HCT116 (cell line): Measurements from ENCODE around the gene BEND3. TPM values are rescaled to one million over a fixed set of nuclear protein-coding genes. Genes with fewer than 3 reads are reported as not detected.
A peak's percentile ranks its signal among the peaks of the same experiment; 100 is the strongest.

ENCODE experiments used
- CEBPB ChIP-seq: IDR thresholded peaks from 2 replicates; pipeline ENCODE4 v1.6.1; 2012; ENCODE audit warnings: low read depth
- ELF1 ChIP-seq: IDR thresholded peaks from 2 replicates; pipeline ENCODE4 v1.6.1; 2012; ENCODE audit warnings: low read depth, borderline replicate concordance
- JUND ChIP-seq: IDR thresholded peaks from 2 replicates; pipeline ENCODE4 v1.6.1; 2012
- POLR2AphosphoS5 ChIP-seq: IDR thresholded peaks from 2 replicates; pipeline ENCODE4 v1.6.1; 2011; ENCODE audit warnings: mild to moderate bottlenecking, low read depth, low read length, moderate library complexity
- SRF ChIP-seq: IDR thresholded peaks from 2 replicates; pipeline ENCODE4 v1.6.1; 2012; ENCODE audit warnings: low read depth
- YY1 ChIP-seq: IDR thresholded peaks from 2 replicates; pipeline ENCODE4 v1.6.1; 2011; ENCODE audit warnings: low read length, low read depth, moderate library complexity, mild to moderate bottlenecking; ENCODE audit not compliant: insufficient replicate concordance; ENCODE audit errors: extremely low read depth
- ZBTB33 ChIP-seq: IDR thresholded peaks from 2 replicates; pipeline ENCODE4 v1.6.1; 2011; ENCODE audit warnings: mild to moderate bottlenecking, low read length, moderate library complexity; ENCODE audit not compliant: insufficient replicate concordance; ENCODE audit errors: extremely low read depth
- total RNA-seq: library from RNA; stranded (reverse); gene quantifications from one replicate; pipeline ENCODE4 v1.2.1, GENCODE V29; 2021; ENCODE audit not compliant: unreplicated experiment
- TF ChIP-seq, protein P1 (sequence below): IDR thresholded peaks from 2 replicates; pipeline ENCODE4 v1.6.1; 2012; ENCODE audit warnings: low read depth
- TF ChIP-seq, protein P2 (sequence below): IDR thresholded peaks from 2 replicates; pipeline ENCODE4 v1.6.1; 2012

Gene BEND3
- total RNA-seq, 1 experiment from 2014 or later, result 6.3 TPM

DNA sequence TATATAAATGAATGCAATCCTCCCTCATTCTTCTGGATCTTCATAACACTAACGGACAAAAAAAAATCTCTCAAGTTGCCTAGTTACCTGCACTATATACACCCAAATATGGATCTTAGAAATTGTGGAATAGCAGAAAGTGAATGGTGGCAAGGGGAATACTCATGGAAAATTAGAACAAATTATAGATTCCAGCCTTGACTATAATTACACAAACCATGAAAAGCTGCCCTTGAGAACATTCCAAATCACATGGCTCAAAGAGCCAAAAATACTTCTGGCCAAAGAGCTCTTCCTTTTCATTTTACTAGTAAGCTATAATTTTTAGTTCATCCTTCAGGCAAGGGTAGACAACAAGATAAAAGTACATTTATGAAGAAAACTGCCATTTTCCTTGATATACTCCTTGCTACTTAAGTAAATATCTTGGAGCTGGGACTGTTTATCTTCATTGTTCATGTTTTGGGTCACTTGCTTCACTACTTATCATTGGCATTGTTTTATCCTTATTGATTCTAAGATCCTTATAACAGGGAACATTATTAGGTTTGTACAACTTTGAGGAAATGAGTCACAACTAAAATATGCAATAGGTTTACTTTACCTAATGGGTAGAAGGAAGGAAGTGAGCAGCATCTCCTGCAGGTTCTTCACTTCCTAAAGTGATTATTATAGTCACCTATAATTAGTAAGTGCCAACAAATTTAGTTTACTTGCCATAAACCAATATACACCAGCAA lies 93.7 kb downstream of the BEND3 start (continued):
- TF ChIP-seq, protein P1, sequence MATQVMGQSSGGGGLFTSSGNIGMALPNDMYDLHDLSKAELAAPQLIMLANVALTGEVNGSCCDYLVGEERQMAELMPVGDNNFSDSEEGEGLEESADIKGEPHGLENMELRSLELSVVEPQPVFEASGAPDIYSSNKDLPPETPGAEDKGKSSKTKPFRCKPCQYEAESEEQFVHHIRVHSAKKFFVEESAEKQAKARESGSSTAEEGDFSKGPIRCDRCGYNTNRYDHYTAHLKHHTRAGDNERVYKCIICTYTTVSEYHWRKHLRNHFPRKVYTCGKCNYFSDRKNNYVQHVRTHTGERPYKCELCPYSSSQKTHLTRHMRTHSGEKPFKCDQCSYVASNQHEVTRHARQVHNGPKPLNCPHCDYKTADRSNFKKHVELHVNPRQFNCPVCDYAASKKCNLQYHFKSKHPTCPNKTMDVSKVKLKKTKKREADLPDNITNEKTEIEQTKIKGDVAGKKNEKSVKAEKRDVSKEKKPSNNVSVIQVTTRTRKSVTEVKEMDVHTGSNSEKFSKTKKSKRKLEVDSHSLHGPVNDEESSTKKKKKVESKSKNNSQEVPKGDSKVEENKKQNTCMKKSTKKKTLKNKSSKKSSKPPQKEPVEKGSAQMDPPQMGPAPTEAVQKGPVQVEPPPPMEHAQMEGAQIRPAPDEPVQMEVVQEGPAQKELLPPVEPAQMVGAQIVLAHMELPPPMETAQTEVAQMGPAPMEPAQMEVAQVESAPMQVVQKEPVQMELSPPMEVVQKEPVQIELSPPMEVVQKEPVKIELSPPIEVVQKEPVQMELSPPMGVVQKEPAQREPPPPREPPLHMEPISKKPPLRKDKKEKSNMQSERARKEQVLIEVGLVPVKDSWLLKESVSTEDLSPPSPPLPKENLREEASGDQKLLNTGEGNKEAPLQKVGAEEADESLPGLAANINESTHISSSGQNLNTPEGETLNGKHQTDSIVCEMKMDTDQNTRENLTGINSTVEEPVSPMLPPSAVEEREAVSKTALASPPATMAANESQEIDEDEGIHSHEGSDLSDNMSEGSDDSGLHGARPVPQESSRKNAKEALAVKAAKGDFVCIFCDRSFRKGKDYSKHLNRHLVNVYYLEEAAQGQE, result no peak
- TF ChIP-seq ZBTB33, result no peak
- no peak for TF ChIP-seq SRF
- no peak for TF ChIP-seq CEBPB
- peak; percentile 76 for TF ChIP-seq JUND
- no peak for TF ChIP-seq ELF1
- no peak for TF ChIP-seq YY1
- no peak for TF ChIP-seq POLR2AphosphoS5
- TF ChIP-seq, protein P2, sequence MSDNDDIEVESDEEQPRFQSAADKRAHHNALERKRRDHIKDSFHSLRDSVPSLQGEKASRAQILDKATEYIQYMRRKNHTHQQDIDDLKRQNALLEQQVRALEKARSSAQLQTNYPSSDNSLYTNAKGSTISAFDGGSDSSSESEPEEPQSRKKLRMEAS, result 0 out of 2 replicates have a peak, but pooled peaks have one; percentile 14
